Sigmoid colon (tissue), 4 donors: Measurements from ENCODE around the gene NKX1-1.

Experiments used
- EP300 ChIP-seq, 4 donors: sonication (generic); formaldehyde crosslinking; IDR thresholded peaks; one replicate each; pipeline ENCODE4 v1.6.1; 2017; ENCODE audit warnings: antibody characterized with exemption in 4 of 4
- POLR2AphosphoS5 ChIP-seq, 4 donors: sonication (generic); formaldehyde crosslinking; IDR thresholded peaks; one replicate each; pipeline ENCODE4 v1.6.1; 2017; ENCODE audit warnings: antibody characterized with exemption in 4 of 4
- TF ChIP-seq, protein P1 (sequence below), 4 experiments: fragments of 450-650 bp in 3 of 4; fragments of 200-600 bp in 1 of 4; IDR thresholded peaks; one replicate each; pipeline ENCODE4 v1.5.1; 2016 to 2019; ENCODE audit warnings: antibody characterized with exemption in 4 of 4, mild to moderate bottlenecking in 3 of 4, moderate library complexity in 2 of 4

DNA sequence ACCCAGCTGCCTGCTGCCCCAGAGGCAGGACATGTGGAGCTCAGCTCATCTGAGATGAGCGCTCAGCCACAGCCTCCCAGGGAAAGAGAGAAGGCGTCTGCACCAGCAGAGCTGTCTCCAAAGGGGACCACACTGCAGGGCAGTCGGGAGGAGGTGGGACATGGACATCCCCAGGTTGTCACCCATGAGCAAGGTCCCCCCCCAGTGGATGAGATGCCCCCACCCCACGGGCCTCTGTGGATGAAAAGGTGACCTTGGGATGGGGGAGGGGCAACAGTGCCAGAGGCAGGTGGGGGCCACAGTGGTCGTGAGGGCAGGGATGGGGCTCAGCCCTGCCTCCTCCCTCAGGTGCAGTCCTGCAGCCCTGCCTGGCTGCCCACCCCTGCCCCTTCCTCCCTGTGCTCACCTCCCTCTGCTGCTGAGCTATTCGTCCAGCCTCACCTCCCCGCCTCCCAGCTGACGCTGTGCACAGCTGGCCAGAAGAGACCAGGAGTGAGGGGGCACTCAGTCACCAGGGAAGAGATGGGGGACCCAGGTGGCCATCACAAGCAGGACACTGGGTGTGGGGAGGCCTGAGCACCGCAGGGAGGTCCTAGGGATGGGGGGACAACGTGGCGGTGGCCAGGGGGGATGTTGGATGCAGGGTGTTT, 9.3 kb downstream of the NKX1-1 start:
- TF ChIP-seq, protein P1, sequence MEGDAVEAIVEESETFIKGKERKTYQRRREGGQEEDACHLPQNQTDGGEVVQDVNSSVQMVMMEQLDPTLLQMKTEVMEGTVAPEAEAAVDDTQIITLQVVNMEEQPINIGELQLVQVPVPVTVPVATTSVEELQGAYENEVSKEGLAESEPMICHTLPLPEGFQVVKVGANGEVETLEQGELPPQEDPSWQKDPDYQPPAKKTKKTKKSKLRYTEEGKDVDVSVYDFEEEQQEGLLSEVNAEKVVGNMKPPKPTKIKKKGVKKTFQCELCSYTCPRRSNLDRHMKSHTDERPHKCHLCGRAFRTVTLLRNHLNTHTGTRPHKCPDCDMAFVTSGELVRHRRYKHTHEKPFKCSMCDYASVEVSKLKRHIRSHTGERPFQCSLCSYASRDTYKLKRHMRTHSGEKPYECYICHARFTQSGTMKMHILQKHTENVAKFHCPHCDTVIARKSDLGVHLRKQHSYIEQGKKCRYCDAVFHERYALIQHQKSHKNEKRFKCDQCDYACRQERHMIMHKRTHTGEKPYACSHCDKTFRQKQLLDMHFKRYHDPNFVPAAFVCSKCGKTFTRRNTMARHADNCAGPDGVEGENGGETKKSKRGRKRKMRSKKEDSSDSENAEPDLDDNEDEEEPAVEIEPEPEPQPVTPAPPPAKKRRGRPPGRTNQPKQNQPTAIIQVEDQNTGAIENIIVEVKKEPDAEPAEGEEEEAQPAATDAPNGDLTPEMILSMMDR (IDR thresholded peaks at IDR 0.05), result no peak
- TF ChIP-seq POLR2AphosphoS5 (IDR thresholded peaks at IDR 0.05) (no peak), EP300 (IDR thresholded peaks at IDR 0.05) (no peak)
